ENCODE data around the gene GMPS. TPM values are rescaled to one million over a fixed set of nuclear protein-coding genes. Genes with fewer than 3 reads are reported as not detected.

Gene GMPS
- total and polyA plus RNA-seq, 2 of the 4 experiments (the other 2 are of a cell fraction), result 33.9 to 52.5 TPM

DNA sequence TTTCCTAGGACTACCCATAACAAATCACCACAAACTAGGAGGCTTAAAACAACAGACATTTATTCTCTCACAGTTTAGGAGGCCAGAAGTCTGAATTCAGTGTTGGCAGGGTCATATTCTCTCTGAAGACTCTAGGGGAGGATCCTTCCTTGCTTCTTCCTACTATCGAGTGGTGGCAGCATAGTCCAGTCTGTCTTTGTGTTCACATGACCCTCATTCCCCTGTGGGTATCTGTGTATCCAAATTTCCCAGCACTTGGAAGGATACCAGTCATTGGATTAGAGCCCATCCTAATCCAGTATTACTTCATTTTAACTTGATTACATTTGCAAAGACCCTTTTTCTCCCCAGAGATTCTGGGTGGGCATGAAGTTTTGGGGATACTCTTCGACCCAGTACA, 63.8 kb downstream of the GMPS start:
- Histone ChIP-seq H2BK15ac (ENCODE audit: low read depth, low read length) (no peak overlapping the region), H3K79me1 (ENCODE audit: low read depth in 1 of 2, low read length in 2 of 2) (peaks cover 4 to 6% of the 10 kb centered on the region in 2 experiments; a peak in 2 of 4 replicates), H3K9me1 (ENCODE audit: insufficient read depth, low read length) (no peaks in the 10 kb centered on the region), H2AFZ (replicated peaks; ENCODE audit: low read length, poor library complexity) (no peak overlapping the region), H3K4ac (ENCODE audit: low read depth, low read length) (no peak overlapping the region), H3K18ac (ENCODE audit: low read depth, low read length) (no peak overlapping the region), H4K91ac (ENCODE audit: insufficient read depth, low read depth, low read length) (no peak overlapping the region), H2BK120ac (ENCODE audit: low read depth, low read length) (no peak overlapping the region), H3K9me3 (ENCODE audit: control insufficient read depth, insufficient read depth, low read length) (no peaks in the 10 kb centered on the region), H3K27ac (ENCODE audit: insufficient read depth, low read length) (no peak overlapping the region), H2BK20ac (ENCODE audit: low read depth, low read length) (no peak overlapping the region), H3K4me1 (ENCODE audit: control insufficient read depth, insufficient read depth, low read length) (no peaks in the 10 kb centered on the region), H3K4me3 (ENCODE audit: insufficient read depth, low read depth, low read length) (no peak overlapping the region), H3K9ac (ENCODE audit: low read depth, low read length) (no peak overlapping the region), H3K36me3 (ENCODE audit: control insufficient read depth, insufficient read depth, low read length) (peaks cover 14% of the 10 kb centered on the region), H4K20me1 (ENCODE audit: insufficient read depth, low read length) (no peaks in the 10 kb centered on the region), H4K8ac (ENCODE audit: low read depth in 2 of 2, low read length in 2 of 2) (no peak overlapping the region), H4K5ac (ENCODE audit: low read depth, low read length) (no peak overlapping the region), H3K14ac (replicated peaks; ENCODE audit: low read depth, low read length) (no peak overlapping the region), H3K23ac (ENCODE audit: low read depth, low read length) (no peak overlapping the region), H2AK5ac (ENCODE audit: low read depth, low read length) (no peak overlapping the region), H2AK9ac (replicated peaks; ENCODE audit: low read depth, low read length, poor library complexity) (no peak overlapping the region), H3K56ac (ENCODE audit: extremely low read depth, insufficient read depth, low read length) (no peak overlapping the region), H2BK5ac (ENCODE audit: low read depth, low read length, poor library complexity, severe bottlenecking) (no peak overlapping the region), H3K4me2 (ENCODE audit: low read depth, low read length) (no peak overlapping the region), H3K27me3 (ENCODE audit: control insufficient read depth, insufficient read depth, low read length) (no peaks in the 10 kb centered on the region)
- ATAC-seq (ENCODE audit: low read depth) (no peak), DNase-seq (peak; percentile 8)
- POLR2A ChIA-PET (ENCODE audit: unreplicated experiment), result no interaction called here
- in situ Hi-C loops (cut with MboI; ENCODE audit: low sequenced_read_pairs) (no loop called here), intact Hi-C loops (cut with micrococcal nuclease) (no loop called here), dilution Hi-C loops (cut with HindIII; ENCODE audit: low sequenced_read_pairs, unreplicated experiment) (no loop called here)
- CTCF ChIA-PET, result no interaction called here
- no TSS peak for BruUV-seq (replicated peaks)
- WGBS, 2 experiments (ENCODE audit: extremely low coverage in 2 of 2, insufficient read length in 1 of 2), result no CpG with 5 or more reads among the region's 2 CpGs
- TF ChIP-seq RAD21 (IDR thresholded peaks at IDR 0.05; ENCODE audit: low read length), result 0 out of 2 replicates have a peak, but pooled peaks have one; percentile 10
- TF ChIP-seq NFE2L2 (IDR thresholded peaks at IDR 0.05; ENCODE audit: low read depth, low read length), result no peak
